ENCODE results near the gene MAP3K4.

The MAP3K4 gene

GRCh38 chr6:161152907-161153662, 161.5 kb downstream of the MAP3K4 start:
- no peaks in the 10 kb centered on the region for H3K4me1 Mint-ChIP-seq (ENCODE audit: low read depth in 2 of 2)
- no peaks in the 10 kb centered on the region for H3K9me3 Mint-ChIP-seq
- peak overlapping the region in 1 of 2 donors; percentile 68 for H3K27ac Mint-ChIP-seq
- ATAC-seq (replicated peaks) (peak; percentile 53), DNase-seq (peak; percentile 4 to 19 (median 9))
- H3K4me3 Mint-ChIP-seq: no peak overlapping the region
- H3K27me3 Mint-ChIP-seq: no peaks in the 10 kb centered on the region
- peaks cover 10% of the 10 kb centered on the region for H3K36me3 Mint-ChIP-seq (ENCODE audit: insufficient read depth)

GRCh38 chr6:161153725-161154124, 162.2 kb downstream of the MAP3K4 start:
- no peak for DNase-seq
- Mint-ChIP-seq H3K27ac (no peak overlapping the region), H3K36me3 (ENCODE audit: insufficient read depth) (peaks cover 10% of the 10 kb centered on the region), H3K4me3 (no peak overlapping the region), H3K9me3 (no peaks in the 10 kb centered on the region), H3K4me1 (ENCODE audit: low read depth in 2 of 2) (no peaks in the 10 kb centered on the region), H3K27me3 (no peaks in the 10 kb centered on the region)
- no peak for ATAC-seq (replicated peaks)

DNA sequence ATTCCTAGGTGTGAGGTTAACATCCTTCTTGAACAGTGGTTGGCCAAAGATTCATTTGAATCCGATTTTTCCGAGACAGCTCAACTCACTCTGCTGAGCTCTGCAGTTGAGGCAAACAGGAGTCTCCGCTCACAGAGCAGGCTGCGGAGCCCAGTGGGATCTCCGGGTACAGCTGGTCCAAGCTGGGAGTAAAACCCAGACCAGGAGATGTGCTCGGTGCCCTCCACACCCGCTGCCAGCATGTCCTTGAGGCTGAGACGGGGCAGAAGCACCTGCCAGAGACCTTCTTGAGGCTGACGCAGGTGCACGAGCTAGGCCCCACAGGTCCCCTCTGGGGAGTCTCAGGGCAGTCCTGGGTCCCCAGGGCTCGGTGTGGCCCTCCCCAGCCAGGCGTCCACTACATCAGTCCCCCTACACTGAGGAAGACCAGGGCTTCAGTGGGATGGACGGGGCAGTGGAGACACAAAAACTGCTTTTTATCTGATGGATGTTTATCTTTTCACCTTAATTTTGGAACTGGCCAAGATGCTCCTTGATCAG, 163.3 kb downstream of the MAP3K4 start:
- no peak for ATAC-seq (replicated peaks)
- Mint-ChIP-seq H3K27ac (peak overlapping the region in 1 of 2 donors; percentile 10), H3K27me3 (no peaks in the 10 kb centered on the region), H3K4me3 (no peak overlapping the region), H3K9me3 (no peaks in the 10 kb centered on the region), H3K36me3 (ENCODE audit: insufficient read depth) (peaks cover 7% of the 10 kb centered on the region), H3K4me1 (ENCODE audit: low read depth in 2 of 2) (no peaks in the 10 kb centered on the region)
- no peak for DNase-seq

DNA sequence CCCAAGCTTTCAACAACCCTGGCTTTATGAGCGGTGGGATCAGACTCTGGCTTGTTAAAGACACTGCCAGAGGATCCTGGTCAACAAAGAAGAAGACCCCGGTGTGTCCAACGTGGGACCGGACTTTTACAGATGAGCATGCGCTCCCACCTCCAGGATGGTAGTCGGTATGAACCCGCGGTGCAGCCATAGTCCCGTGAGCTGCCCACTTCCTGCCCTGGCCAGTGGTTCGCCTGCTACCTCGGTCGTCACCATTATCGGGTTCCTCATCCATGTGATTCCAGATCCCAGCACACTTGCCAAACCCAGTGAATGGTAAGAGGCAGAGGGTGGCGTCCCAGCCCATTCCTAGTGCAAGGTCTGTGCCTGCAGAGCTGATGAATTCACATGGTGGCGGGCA, 169.6 kb downstream of the MAP3K4 start:
- H3K4me3 Mint-ChIP-seq: no peak overlapping the region
- H3K4me1 Mint-ChIP-seq (ENCODE audit: low read depth in 2 of 2): no peaks in the 10 kb centered on the region
- no peaks in the 10 kb centered on the region for H3K9me3 Mint-ChIP-seq
- no peak overlapping the region for H3K27ac Mint-ChIP-seq
- DNase-seq (no peak), ATAC-seq (replicated peaks) (no peak)
- no peaks in the 10 kb centered on the region for H3K27me3 Mint-ChIP-seq
- H3K36me3 Mint-ChIP-seq (ENCODE audit: insufficient read depth): peaks cover 10% of the 10 kb centered on the region

GRCh38 chr6:161161889-161162624, 170.5 kb downstream of the MAP3K4 start:
- Mint-ChIP-seq H3K27ac (peak overlapping the region in 1 of 2 donors; percentile 57), H3K9me3 (no peaks in the 10 kb centered on the region), H3K4me3 (no peak overlapping the region), H3K4me1 (ENCODE audit: low read depth in 2 of 2) (no peaks in the 10 kb centered on the region), H3K27me3 (no peaks in the 10 kb centered on the region), H3K36me3 (ENCODE audit: insufficient read depth) (peaks cover 10% of the 10 kb centered on the region)
- ATAC-seq (replicated peaks): no peak
- no peak for DNase-seq

GRCh38 chr6:161162722-161163121, 171.2 kb downstream of the MAP3K4 start:
- Mint-ChIP-seq H3K4me1 (ENCODE audit: low read depth in 2 of 2) (no peaks in the 10 kb centered on the region), H3K9me3 (no peaks in the 10 kb centered on the region), H3K36me3 (ENCODE audit: insufficient read depth) (peaks cover 5% of the 10 kb centered on the region), H3K27ac (peak overlapping the region; percentile 17 to 57), H3K4me3 (no peak overlapping the region), H3K27me3 (no peaks in the 10 kb centered on the region)
- no peak for DNase-seq
- no peak for ATAC-seq (replicated peaks)

- no peak for ATAC-seq (replicated peaks)
- Mint-ChIP-seq H3K4me1 (ENCODE audit: low read depth in 2 of 2) (peaks cover 0 to 3% of the 10 kb centered on the region in 2 donors), H3K4me3 (no peak overlapping the region), H3K27me3 (no peaks in the 10 kb centered on the region), H3K9me3 (no peaks in the 10 kb centered on the region), H3K36me3 (ENCODE audit: insufficient read depth) (peaks cover 5% of the 10 kb centered on the region), H3K27ac (peak overlapping the region in 1 of 2 donors; percentile 57)
- DNase-seq: no peak
Measured at GRCh38 chr6:161163466-161164181, 172.1 kb downstream of the MAP3K4 start.

DNA sequence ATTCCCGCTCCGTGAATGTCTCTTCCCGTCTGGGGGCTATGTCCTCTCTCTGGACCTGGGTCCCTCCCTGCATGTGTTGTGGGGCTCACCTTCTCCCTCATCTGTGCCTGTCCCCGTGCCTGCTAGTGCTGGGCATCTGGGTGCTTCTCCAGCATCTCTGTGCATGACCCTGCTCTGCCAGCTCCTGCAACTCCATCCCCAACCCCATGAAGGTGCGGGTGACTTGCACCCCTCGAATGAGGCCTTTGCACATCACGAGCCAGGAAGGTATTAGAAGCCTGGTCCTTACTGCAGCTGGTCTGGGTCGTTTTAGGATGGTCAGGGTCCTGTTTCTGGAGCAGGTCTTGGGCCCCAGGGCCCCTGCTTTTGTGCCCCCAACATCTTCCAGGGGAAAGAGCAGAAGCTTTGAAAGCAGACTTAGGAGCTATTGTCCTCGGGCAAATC, 172.6 kb downstream of the MAP3K4 start:
- DNase-seq: no peak
- Mint-ChIP-seq H3K27ac (no peak overlapping the region), H3K4me3 (no peak overlapping the region), H3K36me3 (ENCODE audit: insufficient read depth) (peaks cover 5% of the 10 kb centered on the region), H3K27me3 (no peaks in the 10 kb centered on the region), H3K9me3 (no peaks in the 10 kb centered on the region), H3K4me1 (ENCODE audit: low read depth in 2 of 2) (peaks cover 2 to 6% of the 10 kb centered on the region in 2 donors)
- no peak for ATAC-seq (replicated peaks)

- H3K4me3 Mint-ChIP-seq: no peak overlapping the region
- no peaks in the 10 kb centered on the region for H3K9me3 Mint-ChIP-seq
- ATAC-seq (replicated peaks): no peak
- H3K27me3 Mint-ChIP-seq: no peaks in the 10 kb centered on the region
- DNase-seq: no peak
- H3K27ac Mint-ChIP-seq: no peak overlapping the region
- H3K4me1 Mint-ChIP-seq (ENCODE audit: low read depth in 2 of 2): peaks cover 16 to 18% of the 10 kb centered on the region in 2 donors
- H3K36me3 Mint-ChIP-seq (ENCODE audit: insufficient read depth): peaks cover 5% of the 10 kb centered on the region
Measured at GRCh38 chr6:161166176-161166575, 174.6 kb downstream of the MAP3K4 start.

GRCh38 chr6:161166677-161167076, 175.1 kb downstream of the MAP3K4 start:
- Mint-ChIP-seq H3K4me1 (ENCODE audit: low read depth in 2 of 2) (peaks cover 16 to 19% of the 10 kb centered on the region in 2 donors), H3K27ac (no peak overlapping the region), H3K9me3 (no peaks in the 10 kb centered on the region)

More at GRCh38 chr6:161166677-161167076, 175.1 kb downstream of the MAP3K4 start:
- no peak for ATAC-seq (replicated peaks)
- Mint-ChIP-seq H3K36me3 (ENCODE audit: insufficient read depth) (peaks cover 5% of the 10 kb centered on the region), H3K27me3 (no peaks in the 10 kb centered on the region), H3K4me3 (no peak overlapping the region)
- DNase-seq: no peak

All from effector memory CD8-positive, alpha-beta T cell (primary cell).